Prostate gland (tissue), 2 donors: Measurements from ENCODE around the gene USP21. TPM values are rescaled to one million over a fixed set of nuclear protein-coding genes. Genes with fewer than 3 reads are reported as not detected.

Experiments
- DNase-seq: peaks from one replicate; pipeline ENCODE4 v3.0.0-alpha.2; 2019; ENCODE audit warnings: low spot score
- H3K27ac ChIP-seq, 2 donors: fragments of 200-600 bp; sonication (generic); 2 replicates each; pipeline ENCODE4 v1.5.1; 2017 to 2019
- H3K27me3 ChIP-seq: fragments of 200-600 bp; sonication (generic); replicated peaks from 2 replicates; pipeline ENCODE4 v1.5.1; 2019; ENCODE audit not compliant: insufficient read depth
- H3K36me3 ChIP-seq, 2 donors: fragments of 200-600 bp; sonication (generic); 1 replicate in 1 of 2; 2 replicates in 1 of 2; pipeline versions ENCODE4 v1.5.1 to v1.8.1; 2017 to 2019
- H3K4me1 ChIP-seq: fragments of 200-600 bp; sonication (generic); replicated peaks from 2 replicates; pipeline ENCODE4 v1.5.1; 2019
- H3K4me3 ChIP-seq, 2 donors: fragments of 200-600 bp; sonication (generic); 2 replicates each; pipeline ENCODE4 v1.5.1; 2017 to 2019
- H3K9me3 ChIP-seq: fragments of 200-600 bp; sonication (generic); 2 replicates; pipeline ENCODE4 v1.5.1; 2017
- POLR2A ChIP-seq: fragments of 450-650 bp; IDR thresholded peaks from one replicate; pipeline ENCODE4 v1.6.1; 2016; ENCODE audit warnings: antibody characterized with exemption, mild to moderate bottlenecking
- POLR2AphosphoS5 ChIP-seq: sonication (generic); formaldehyde crosslinking; IDR thresholded peaks from one replicate; pipeline ENCODE4 v1.6.1; 2017; ENCODE audit warnings: antibody characterized with exemption
- WGBS: methylation state at CpG from one replicate; pipeline ENCODE4 v1.1.5; 2018; 5-methylcytosine and 5-hydroxymethylcytosine counted together
- intact Hi-C: fragments of 100-400 bp; cut with DNase I; formaldehyde crosslinking; loops from one replicate; pipeline ENCODE4 v1.14.2; 2022
- total RNA-seq, 2 donors: library from RNA; depleted of rRNA; stranded (reverse); fragments of >200 nt; gene quantifications; one replicate each; pipeline ENCODE4 v1.1.0, GENCODE V29; 2016
- TF ChIP-seq, protein P1 (sequence below), 4 experiments: fragments of 200-600 bp in 2 of 4; fragments of 450-650 bp in 2 of 4; sonication (generic) in 2 of 4; IDR thresholded peaks; 1 replicate in 3 of 4; 2 replicates in 1 of 4; pipeline ENCODE4 v1.5.1; 2016 to 2019; ENCODE audit warnings: antibody characterized with exemption in 4 of 4, mild to moderate bottlenecking in 2 of 4, moderate library complexity in 2 of 4

Gene USP21
- total RNA-seq, 2 donors from 2014 or later: 28.1 to 32.1 TPM

DNA sequence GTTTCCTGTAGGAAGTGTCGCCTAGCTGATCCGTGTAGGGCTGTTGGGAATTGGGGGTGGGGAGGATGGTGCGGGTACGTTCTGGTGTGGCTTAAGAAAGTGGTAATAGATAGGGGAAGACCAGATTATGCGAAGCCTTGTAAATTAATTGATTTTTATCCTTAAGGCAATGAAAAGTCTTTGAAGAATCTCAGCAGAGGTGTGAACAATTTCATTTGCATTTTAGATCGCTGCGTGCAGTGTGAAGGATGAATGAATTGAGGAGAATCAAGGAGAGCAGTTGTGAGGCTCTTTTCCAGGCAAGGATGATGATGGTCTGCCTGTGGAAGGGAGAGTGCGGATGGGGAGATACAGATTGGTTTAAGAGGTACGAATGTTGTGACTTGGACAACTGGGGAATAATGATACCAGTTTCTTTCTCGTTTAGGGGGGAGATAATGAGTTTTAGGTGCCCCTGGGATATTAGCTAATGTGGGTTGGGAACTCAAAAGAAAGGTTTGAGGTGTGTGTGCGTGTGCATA, 26.0 kb upstream of the USP21 start:
- H3K27ac ChIP-seq: peak overlapping the region; percentile 93 to 97
- H3K27me3 ChIP-seq: no peaks in the 10 kb centered on the region
- intact Hi-C loops: loop anchor here (2.0 kb wide), 2 partner anchors 14 to 20 kb away; partner anchors contain the start of genes NIT1, PFDN2 and UFC1
- no peaks in the 10 kb centered on the region for H3K36me3 ChIP-seq
- peak overlapping the region; percentile 69 to 77 for H3K4me3 ChIP-seq
- no peaks in the 10 kb centered on the region for H3K9me3 ChIP-seq
- TF ChIP-seq POLR2A (no peak), POLR2AphosphoS5 (no peak)
- TF ChIP-seq, protein P1, sequence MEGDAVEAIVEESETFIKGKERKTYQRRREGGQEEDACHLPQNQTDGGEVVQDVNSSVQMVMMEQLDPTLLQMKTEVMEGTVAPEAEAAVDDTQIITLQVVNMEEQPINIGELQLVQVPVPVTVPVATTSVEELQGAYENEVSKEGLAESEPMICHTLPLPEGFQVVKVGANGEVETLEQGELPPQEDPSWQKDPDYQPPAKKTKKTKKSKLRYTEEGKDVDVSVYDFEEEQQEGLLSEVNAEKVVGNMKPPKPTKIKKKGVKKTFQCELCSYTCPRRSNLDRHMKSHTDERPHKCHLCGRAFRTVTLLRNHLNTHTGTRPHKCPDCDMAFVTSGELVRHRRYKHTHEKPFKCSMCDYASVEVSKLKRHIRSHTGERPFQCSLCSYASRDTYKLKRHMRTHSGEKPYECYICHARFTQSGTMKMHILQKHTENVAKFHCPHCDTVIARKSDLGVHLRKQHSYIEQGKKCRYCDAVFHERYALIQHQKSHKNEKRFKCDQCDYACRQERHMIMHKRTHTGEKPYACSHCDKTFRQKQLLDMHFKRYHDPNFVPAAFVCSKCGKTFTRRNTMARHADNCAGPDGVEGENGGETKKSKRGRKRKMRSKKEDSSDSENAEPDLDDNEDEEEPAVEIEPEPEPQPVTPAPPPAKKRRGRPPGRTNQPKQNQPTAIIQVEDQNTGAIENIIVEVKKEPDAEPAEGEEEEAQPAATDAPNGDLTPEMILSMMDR (IDR thresholded peaks at IDR 0.05): no peak
- WGBS: 3% methylated on average over 11 of the region's 11 CpGs
- peaks cover 5% of the 10 kb centered on the region for H3K4me1 ChIP-seq
- DNase-seq: no peak

DNA sequence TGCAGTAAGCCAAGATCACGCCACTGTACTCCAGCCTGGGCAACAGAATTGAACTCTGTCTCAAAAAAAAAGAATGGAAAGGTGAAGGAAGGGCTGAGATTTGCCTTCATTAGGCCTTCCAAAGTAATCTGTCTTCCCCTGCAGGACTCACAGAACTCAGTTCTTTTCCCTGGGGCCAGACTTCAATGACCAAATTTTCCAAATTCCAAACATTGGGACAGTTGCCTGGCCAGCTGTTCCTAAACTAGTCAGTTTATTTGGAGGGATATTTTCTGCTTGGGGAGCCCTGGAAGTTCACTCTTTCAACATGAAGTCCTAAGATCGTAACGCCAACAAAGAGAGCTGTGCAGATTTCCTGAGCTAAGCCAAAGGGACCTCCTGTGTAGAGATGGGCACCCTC, 21.4 kb upstream of the USP21 start:
- Histone ChIP-seq H3K27ac (no peak overlapping the region), H3K4me1 (peaks cover 5% of the 10 kb centered on the region), H3K9me3 (no peaks in the 10 kb centered on the region), H3K27me3 (no peaks in the 10 kb centered on the region), H3K4me3 (no peak overlapping the region), H3K36me3 (no peaks in the 10 kb centered on the region)
- intact Hi-C loops: no loop called here
- TF ChIP-seq, protein P1 (IDR thresholded peaks at IDR 0.05): no peak
- TF ChIP-seq POLR2A (no peak), POLR2AphosphoS5 (no peak)
- DNase-seq: no peak
- 83% methylated on average over 3 of the region's 3 CpGs for WGBS

DNA sequence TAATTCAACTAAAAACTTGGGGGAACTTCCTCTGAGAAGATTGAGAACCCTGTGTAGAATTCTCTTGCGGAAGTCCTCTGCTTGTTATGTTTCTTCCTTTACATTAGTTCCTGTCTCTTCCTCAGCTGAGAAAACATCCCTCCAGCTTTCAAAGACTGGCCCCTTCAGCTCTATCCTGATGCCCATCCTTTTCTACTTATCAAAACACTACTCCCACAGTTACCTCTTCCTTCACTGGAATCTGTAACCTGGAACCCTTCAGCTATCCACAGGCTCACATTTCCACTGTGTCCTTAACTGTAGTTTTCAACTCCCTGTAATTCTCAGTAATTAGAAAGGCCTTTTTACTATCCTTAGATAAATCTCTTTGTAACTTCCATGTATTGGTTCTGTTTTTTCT, 20.9 kb upstream of the USP21 start:
- H3K36me3 ChIP-seq: no peaks in the 10 kb centered on the region
- no peak for DNase-seq
- 79% methylated on average over 1 of the region's 1 CpG for WGBS
- H3K4me1 ChIP-seq: peaks cover 5% of the 10 kb centered on the region
- TF ChIP-seq, protein P1 (IDR thresholded peaks at IDR 0.05): no peak
- no peak for TF ChIP-seq POLR2A
- no peak for TF ChIP-seq POLR2AphosphoS5
- H3K4me3 ChIP-seq: no peak overlapping the region
- intact Hi-C loops: no loop called here
- no peaks in the 10 kb centered on the region for H3K27me3 ChIP-seq
- no peak overlapping the region for H3K27ac ChIP-seq
- H3K9me3 ChIP-seq: no peaks in the 10 kb centered on the region

DNA sequence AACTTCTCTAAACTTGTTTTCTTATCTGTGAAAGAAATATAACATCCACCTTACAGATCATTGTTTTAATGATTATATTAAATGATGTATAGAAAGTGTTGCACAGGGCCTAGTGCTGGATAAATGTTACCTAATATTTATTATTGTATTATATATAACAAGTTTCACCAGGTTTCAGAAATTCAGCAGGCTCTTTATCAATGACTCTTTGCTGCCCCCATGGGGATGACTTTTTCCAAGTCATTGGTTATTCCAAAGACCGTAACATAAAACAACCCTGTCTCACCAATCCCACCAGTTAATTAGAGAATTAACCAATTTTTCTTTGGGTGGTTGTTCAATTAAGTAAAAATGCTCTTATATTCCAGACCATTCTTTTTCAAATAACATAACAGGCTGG, 19.5 kb upstream of the USP21 start:
- Histone ChIP-seq H3K4me3 (no peak overlapping the region), H3K27ac (no peak overlapping the region), H3K36me3 (no peaks in the 10 kb centered on the region), H3K4me1 (no peaks in the 10 kb centered on the region), H3K9me3 (no peaks in the 10 kb centered on the region), H3K27me3 (no peaks in the 10 kb centered on the region)
- TF ChIP-seq, protein P1 (IDR thresholded peaks at IDR 0.05): peak in 3 of 4 experiments; percentile 38 to 54 (median 51)
- no peak for TF ChIP-seq POLR2A
- DNase-seq: peak; percentile 39
- intact Hi-C loops: no loop called here
- WGBS: 33% methylated on average over 1 of the region's 1 CpG

DNA sequence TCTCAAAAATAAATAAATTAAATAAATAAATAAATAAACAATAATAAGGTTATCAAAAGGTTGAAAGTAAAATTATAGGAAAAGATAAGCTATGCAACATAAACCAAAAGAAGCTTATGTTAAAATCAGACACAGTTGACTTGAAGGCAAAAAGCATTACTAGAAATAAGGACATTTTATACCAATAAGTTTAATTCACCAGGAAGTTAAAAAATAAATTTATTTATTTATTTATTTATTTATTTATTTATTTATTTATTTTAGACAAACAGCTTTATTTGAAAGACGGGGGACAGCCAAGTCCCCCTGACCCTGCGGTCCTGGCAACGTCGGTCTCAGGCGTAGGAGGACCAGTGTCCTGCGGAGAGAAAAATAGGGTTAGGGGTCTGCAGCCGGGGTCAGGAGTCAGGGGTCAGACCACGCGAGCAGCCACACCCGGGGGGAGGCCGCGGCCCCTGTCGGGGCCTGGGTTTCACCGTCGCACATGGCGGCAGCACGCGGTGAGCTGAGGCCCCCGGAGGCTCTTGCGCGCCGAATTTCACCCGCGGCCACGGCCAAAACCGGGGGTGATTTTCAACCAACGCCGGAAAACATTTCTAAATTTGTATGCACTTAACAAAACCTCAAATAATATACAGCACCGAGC, 18.4 kb upstream of the USP21 start:
- WGBS: 96% methylated on average over 29 of the region's 29 CpGs
- Histone ChIP-seq H3K36me3 (no peaks in the 10 kb centered on the region), H3K4me3 (no peak overlapping the region), H3K9me3 (no peaks in the 10 kb centered on the region), H3K27me3 (no peaks in the 10 kb centered on the region), H3K27ac (no peak overlapping the region), H3K4me1 (no peaks in the 10 kb centered on the region)
- no peak for DNase-seq
- intact Hi-C loops: no loop called here
- TF ChIP-seq, protein P1 (IDR thresholded peaks at IDR 0.05): no peak
- no peak for TF ChIP-seq POLR2A
- no peak for TF ChIP-seq POLR2AphosphoS5
